Fibroblast of upper back skin (primary cell): Measurements from ENCODE around the gene NACC1.

Experiments
- DNase-seq: peaks from one replicate; pipeline ENCODE4 v3.0.0-alpha.2; 2013

The NACC1 gene

GRCh38 chr19:13117772-13118423 lies at the start of gene NACC1:
Gene NACC1 (plus strand): TSS chr19:13118264. CDS start chr19:13135208, 16,944 bp downstream.
- peak; percentile 88 for DNase-seq

- no peak for DNase-seq
Measured at GRCh38 chr19:13069415-13070359, 48.4 kb upstream of the NACC1 start.

DNA sequence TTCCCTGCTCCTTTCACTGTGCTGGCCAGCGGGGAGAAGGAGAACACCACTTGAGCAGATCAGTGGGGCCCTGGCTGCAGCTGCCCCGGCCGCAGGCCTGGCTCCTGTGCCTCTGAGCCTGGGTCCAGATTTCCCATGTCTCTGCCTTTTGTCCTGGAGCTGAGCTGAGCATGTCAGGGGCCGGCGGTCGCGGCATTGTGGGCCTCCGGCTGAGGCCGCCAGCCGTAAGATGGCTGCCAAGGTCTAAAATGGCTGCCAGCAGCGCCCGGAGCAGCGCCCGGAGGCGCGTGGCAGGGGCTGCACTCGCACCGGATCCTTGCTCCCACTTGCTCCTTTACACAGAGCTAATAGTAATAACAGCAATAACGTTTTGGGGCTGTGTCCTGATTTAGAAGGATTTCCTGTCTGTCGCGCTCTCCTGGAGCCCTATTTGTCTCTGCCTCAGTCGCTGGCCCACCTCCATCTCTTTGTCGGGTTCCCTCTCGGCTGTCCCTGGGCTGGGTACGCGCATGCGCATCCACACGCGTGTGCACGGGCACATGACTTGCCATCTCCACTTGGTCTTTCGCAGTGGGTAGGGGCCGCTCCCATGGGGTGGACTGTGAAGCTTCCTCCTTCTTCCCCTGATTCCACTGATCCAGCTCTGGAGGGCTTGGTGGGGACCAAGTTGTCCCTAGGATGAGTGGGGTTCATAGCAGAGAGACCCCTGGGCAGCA lies 47.5 kb upstream of the NACC1 start:
- DNase-seq: no peak

DNA sequence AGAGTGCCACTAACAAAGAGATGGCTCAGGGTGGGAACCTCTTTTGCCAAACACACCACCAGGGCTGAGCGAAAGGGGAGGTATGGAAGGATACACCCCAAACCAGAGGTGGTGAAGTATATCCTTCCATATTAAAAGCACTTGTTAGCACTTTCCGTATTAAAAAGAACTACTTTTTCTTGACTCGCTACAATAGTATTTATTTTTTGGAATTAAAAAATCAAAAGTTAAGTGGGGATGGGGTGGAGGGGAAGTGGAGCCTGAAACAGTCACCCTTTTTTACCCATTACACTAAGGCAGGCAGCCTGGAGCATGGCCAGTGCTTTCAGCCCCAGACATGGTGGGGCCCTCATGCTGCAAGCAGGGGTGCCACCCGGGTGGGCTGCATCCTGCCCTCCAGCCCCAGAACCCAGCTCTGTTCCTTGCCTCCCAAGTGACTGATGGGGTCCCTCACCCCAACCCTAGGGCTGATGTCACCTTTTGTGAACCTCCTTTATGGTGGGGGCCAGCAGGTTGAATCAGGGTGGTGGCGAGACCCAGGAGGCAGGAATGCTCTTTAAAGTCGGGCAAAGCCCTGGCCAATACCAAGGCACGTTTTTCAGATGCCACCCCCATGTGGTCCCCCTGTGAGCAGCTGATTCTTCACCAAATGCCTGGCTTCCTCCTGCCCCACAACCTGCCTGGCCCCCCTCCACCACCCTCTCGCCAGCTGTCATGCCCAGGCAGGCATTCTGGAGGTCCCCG lies 46.4 kb upstream of the NACC1 start:
- DNase-seq: no peak

GRCh38 chr19:13072188-13072908 lies 45.7 kb upstream of the NACC1 start:
- DNase-seq: no peak

- no peak for DNase-seq
Measured at GRCh38 chr19:13073263-13073662, 44.8 kb upstream of the NACC1 start.

- no peak for DNase-seq
Measured at GRCh38 chr19:13074378-13074777, 43.7 kb upstream of the NACC1 start.

GRCh38 chr19:13076320-13076719 lies 41.7 kb upstream of the NACC1 start:
- no peak for DNase-seq

DNA sequence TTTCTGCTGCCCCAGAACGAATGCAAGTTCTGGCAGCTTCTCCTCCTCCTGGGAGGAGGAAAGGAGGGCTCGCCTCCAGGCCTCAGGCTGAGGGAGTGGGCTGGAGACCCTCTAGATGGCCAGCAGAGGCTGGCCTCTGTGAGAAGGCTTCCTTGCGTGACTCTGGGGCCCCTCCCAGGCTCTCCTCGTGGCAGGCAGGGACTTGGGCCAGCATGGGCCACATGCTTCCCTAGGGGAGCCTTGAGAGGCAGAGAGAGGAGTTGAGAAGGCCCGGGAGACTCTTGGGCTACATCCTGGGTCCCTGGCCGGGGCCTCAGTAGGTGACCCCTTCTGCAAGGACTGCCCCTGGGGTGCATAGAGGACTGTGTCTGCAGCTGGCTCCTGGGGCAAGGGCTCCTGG lies 41.3 kb upstream of the NACC1 start:
- no peak for DNase-seq

GRCh38 chr19:13077240-13077639 lies 40.8 kb upstream of the NACC1 start:
- DNase-seq: no peak

DNA sequence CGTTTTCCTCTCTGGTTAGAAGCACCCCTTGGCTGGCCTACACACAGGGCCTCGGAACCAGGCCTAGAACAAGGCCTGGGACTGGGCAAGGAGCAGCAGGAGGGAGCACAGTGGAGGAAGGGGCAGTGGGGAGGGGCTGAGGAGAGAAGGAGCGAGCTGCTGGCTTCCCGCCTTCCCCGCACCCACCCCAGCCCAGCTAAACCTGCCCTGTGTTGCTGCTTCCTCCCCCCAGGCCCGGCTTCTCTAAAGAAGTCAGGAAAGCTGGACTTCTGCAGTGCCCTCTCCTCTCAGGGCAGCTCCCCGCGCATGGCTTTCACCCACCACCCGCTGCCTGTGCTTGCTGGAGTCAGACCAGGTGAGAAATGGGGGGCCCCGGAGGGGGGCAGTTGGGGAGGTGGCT lies 39.7 kb upstream of the NACC1 start:
- no peak for DNase-seq

DNA sequence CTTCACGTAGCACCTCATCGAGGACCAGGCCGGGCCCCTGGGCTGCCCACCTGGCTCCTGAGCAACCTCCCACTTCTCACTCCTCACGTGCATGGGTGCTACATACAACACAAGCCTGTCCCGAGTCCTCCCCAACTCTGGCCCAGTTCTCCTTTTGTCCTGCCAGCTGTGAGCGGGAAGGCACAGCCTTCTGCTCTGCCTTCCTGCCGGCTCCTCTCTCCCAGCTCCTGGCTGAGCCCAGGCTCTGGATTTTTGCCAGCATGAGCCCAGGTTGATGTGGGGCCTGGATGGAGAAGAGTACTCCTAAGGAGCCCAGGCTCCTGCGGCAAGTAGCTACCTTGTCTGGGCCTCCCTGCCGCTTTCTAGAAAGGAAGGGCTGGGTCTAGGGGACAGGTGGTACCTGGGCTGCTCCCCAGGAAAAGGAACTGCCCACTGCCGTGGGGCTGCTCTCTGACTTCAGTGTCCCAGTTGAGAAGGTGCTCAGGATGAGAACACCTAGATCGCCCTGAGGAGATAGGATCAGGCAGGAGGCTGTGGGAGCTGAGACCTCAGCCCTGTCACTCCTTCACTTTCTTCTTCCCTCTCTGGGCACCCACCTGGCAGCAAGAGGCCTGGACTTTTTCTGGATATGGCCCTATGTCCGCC lies 39.0 kb upstream of the NACC1 start:
- DNase-seq: peak; percentile 41

GRCh38 chr19:13079542-13079986 lies 38.5 kb upstream of the NACC1 start:
- DNase-seq: peak; percentile 95

DNA sequence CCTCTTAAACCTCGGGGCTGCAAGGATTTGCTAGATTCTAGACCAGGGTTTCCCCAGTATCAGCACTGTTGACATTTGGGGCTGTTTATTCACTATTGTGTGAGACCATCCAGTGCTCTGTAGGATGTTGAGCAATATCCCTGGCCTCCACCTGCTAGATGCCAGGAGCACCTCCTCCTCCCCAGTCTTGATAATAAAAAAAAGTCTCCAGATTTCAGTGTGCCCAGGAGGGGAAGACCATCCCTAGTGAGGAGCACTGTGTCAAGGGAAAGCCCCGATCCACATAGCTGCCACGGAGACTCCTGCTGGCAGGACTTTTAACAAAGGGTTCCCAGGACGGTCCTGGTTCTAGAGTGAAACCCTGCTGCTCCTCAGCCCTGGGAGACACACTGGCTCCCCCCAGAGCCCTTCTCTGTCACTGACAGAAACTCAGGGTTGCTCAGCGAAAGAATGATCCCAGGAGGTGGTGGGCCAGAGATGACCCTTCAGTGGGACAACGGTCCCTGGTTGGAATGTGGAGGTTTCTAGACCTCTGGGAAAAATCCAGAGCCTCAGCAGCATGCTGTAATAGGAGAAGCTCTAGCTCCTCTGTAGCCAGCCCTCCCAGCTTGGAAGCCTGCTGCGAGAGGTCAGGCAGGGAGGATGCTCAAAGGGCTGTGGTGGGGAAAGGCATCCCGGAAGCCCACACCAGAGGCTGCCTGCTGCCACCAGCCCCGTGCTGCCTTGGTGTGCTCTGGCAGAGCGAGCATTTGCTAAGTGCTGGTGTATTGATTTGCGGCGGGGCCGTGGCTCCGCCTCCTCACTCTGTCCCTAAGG lies 35.7 kb upstream of the NACC1 start:
- DNase-seq: peak; percentile 87

- no peak for DNase-seq
Measured at GRCh38 chr19:13083008-13083404, 35.1 kb upstream of the NACC1 start.

DNA sequence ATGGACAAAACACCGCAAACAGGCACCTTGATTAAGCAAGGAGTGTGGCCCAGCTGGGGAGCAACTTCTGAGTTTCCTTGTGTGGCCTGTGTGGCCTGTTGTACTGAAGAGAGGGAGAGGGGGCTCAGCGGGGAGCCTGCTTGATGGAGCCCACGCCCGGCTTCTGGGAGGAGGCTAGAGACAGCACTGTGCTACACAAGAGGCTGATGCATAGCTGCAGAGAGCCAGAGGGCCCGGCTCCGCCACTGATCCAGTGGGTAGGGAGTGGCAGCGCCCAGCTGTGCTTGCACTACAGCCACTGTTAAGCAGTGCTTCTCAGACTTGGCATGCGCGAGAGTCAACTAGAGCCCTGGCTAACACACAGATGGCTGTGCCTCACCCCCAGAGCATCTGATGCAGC lies 34.4 kb upstream of the NACC1 start:
- no peak for DNase-seq

DNA sequence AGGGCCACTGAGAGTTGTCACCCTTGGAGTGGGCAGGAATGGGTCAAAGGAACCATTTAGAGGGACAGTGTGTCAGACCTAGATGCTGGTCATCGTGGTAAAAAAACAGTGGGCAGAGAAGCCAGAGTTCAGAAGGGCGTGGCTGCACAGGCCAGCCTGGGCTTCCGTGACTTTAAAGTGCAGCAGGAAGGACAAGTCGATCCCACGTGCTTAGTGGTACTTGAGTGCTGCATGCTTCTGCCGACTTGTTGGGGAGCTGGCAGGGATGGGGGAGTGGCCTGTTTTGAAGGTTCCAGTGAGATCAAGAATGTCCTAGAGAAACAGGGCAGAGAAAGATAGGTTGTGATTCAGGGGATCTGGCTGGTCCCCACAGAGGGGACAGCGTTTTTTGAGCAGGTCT lies 32.4 kb upstream of the NACC1 start:
- no peak for DNase-seq

- no peak for DNase-seq
Measured at GRCh38 chr19:13086341-13086740, 31.7 kb upstream of the NACC1 start.

DNA sequence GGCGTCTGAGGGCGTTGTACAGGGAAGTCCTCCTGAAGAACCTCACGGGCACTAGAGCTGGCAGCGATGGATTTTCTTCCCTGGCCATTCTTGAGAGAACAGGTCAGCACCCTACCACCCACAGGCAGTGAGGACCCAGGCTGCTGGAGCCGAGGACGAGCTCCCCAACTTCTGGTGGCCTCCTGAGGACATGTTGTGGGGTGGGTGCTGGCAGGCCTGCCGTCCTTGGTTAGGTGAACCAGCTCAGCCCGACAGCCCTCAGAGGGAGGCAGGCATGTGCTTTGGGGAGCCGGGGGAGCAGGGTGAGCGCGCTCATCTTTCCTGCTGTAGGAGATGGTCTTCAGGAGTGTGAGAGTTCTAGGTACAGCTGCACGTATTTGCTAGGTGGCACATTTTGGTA lies 30.8 kb upstream of the NACC1 start:
- DNase-seq: no peak

- no peak for DNase-seq
Measured at GRCh38 chr19:13087795-13088537, 30.1 kb upstream of the NACC1 start.
